Uterus (tissue), 4 donors: ENCODE data around the gene GMPR2. TPM values are rescaled to one million over a fixed set of nuclear protein-coding genes. Genes with fewer than 3 reads are reported as not detected.

ENCODE experiments used
- DNase-seq, 2 donors: peaks; one replicate each; pipeline ENCODE4 v3.0.0-alpha.2; 2019 to 2020
- H3K27ac ChIP-seq, 2 donors: fragments of 200-600 bp; sonication (generic); 1 replicate in 1 of 2; 2 replicates in 1 of 2; pipeline ENCODE4 v1.5.1; 2016 to 2018
- H3K27me3 ChIP-seq, 2 donors: fragments of 200-600 bp; sonication (generic); one replicate each; pipeline ENCODE4 v1.5.1; 2018 to 2019; ENCODE audit warnings: control low read depth in 1 of 2
- H3K36me3 ChIP-seq, 2 donors: fragments of 200-600 bp; sonication (generic); one replicate each; pipeline ENCODE4 v1.5.1; 2019; ENCODE audit warnings: control low read depth in 1 of 2
- H3K4me1 ChIP-seq, 2 donors: fragments of 200-600 bp; sonication (generic); one replicate each; pipeline ENCODE4 v1.5.1; 2018 to 2019; ENCODE audit warnings: control low read depth in 1 of 2
- H3K4me3 ChIP-seq, 2 donors: fragments of 200-600 bp; sonication (generic); 1 replicate in 1 of 2; 2 replicates in 1 of 2; pipeline ENCODE4 v1.5.1; 2018 to 2019; ENCODE audit warnings: mild to moderate bottlenecking in 1 of 2
- H3K9me3 ChIP-seq, 2 donors: fragments of 200-600 bp; sonication (generic); one replicate each; pipeline ENCODE4 v1.5.1; 2019; ENCODE audit warnings: control low read depth in 1 of 2
- POLR2A ChIP-seq, 2 donors: fragments of 450-650 bp; IDR thresholded peaks; one replicate each; pipeline ENCODE4 v1.6.1; 2016; ENCODE audit warnings: antibody characterized with exemption in 2 of 2, mild to moderate bottlenecking in 1 of 2, moderate library complexity in 1 of 2
- intact Hi-C: fragments of 100-400 bp; cut with DNase I; formaldehyde crosslinking; loops from one replicate; pipeline ENCODE4 v1.15.1; 2023; ENCODE audit warnings: low total_unique reads
- total RNA-seq, 4 donors: library from RNA; depleted of rRNA in 3 of 4; stranded (reverse); fragments of >200 nt in 3 of 4; gene quantifications; one replicate each; pipeline versions ENCODE4 v1.1.0 to v1.2.4, GENCODE V29; 2014 to 2023
- TF ChIP-seq, protein P1 (sequence below), 4 experiments: fragments of 200-600 bp in 2 of 4; fragments of 450-650 bp in 2 of 4; sonication (generic) in 2 of 4; IDR thresholded peaks; one replicate each; pipeline ENCODE4 v1.5.1; 2016 to 2019; ENCODE audit warnings: antibody characterized with exemption in 4 of 4, mild to moderate bottlenecking in 2 of 4, moderate library complexity in 1 of 4
- donor health status: DM: yes; HTN: yes; CAD: no.

The GMPR2 gene
- total RNA-seq, 4 donors from 2014 or later, result 38.9 to 60.9 (median 48.8) TPM

GRCh38 chr14:24233538-24233866 lies 773 bp downstream of the GMPR2 start:
- Histone ChIP-seq H3K36me3 (no peaks in the 10 kb centered on the region), H3K27me3 (no peaks in the 10 kb centered on the region), H3K4me3 (peak overlapping the region in 1 of 2 donors; percentile 97), H3K4me1 (peaks cover 0 to 10% of the 10 kb centered on the region in 2 donors), H3K27ac (peak overlapping the region; percentile 83 to 84), H3K9me3 (no peaks in the 10 kb centered on the region)
- no peak for DNase-seq
- TF ChIP-seq POLR2A (IDR thresholded peaks at IDR 0.05), result no peak
- intact Hi-C loops, result loop anchor here (10.0 kb wide), 1 partner anchor 201 kb away; no protein-coding TSS in a partner anchor

GRCh38 chr14:24234095-24235005 lies 1.6 kb downstream of the GMPR2 start:
- intact Hi-C loops, result loop anchor here (10.0 kb wide), 1 partner anchor 200 kb away; no protein-coding TSS in a partner anchor
- Histone ChIP-seq H3K4me1 (peaks cover 0 to 10% of the 10 kb centered on the region in 2 donors), H3K27ac (peak overlapping the region in 1 of 2 donors; percentile 83)

GRCh38 chr14:24235804-24236688 lies 3.3 kb downstream of the GMPR2 start:
- intact Hi-C loops, result loop anchor here (10.0 kb wide), 1 partner anchor 199 kb away; no protein-coding TSS in a partner anchor
- Histone ChIP-seq H3K27me3 (no peaks in the 10 kb centered on the region), H3K36me3 (no peaks in the 10 kb centered on the region), H3K4me1 (peaks cover 0 to 26% of the 10 kb centered on the region in 2 donors), H3K27ac (no peak overlapping the region), H3K9me3 (no peaks in the 10 kb centered on the region), H3K4me3 (no peak overlapping the region)
- DNase-seq, result no peak
- TF ChIP-seq, protein P1, sequence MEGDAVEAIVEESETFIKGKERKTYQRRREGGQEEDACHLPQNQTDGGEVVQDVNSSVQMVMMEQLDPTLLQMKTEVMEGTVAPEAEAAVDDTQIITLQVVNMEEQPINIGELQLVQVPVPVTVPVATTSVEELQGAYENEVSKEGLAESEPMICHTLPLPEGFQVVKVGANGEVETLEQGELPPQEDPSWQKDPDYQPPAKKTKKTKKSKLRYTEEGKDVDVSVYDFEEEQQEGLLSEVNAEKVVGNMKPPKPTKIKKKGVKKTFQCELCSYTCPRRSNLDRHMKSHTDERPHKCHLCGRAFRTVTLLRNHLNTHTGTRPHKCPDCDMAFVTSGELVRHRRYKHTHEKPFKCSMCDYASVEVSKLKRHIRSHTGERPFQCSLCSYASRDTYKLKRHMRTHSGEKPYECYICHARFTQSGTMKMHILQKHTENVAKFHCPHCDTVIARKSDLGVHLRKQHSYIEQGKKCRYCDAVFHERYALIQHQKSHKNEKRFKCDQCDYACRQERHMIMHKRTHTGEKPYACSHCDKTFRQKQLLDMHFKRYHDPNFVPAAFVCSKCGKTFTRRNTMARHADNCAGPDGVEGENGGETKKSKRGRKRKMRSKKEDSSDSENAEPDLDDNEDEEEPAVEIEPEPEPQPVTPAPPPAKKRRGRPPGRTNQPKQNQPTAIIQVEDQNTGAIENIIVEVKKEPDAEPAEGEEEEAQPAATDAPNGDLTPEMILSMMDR (IDR thresholded peaks at IDR 0.05), result no peak
- TF ChIP-seq POLR2A (IDR thresholded peaks at IDR 0.05), result no peak

More at GRCh38 chr14:24234095-24235005, 1.6 kb downstream of the GMPR2 start:
- no peaks in the 10 kb centered on the region for H3K36me3 ChIP-seq
- H3K9me3 ChIP-seq, result no peaks in the 10 kb centered on the region
- H3K4me3 ChIP-seq, result no peak overlapping the region
- TF ChIP-seq POLR2A (IDR thresholded peaks at IDR 0.05), result no peak
- TF ChIP-seq, protein P1 (IDR thresholded peaks at IDR 0.05), result no peak
- no peak for DNase-seq
- no peaks in the 10 kb centered on the region for H3K27me3 ChIP-seq

- H3K27me3 ChIP-seq, result no peaks in the 10 kb centered on the region
- peaks cover 0 to 28% of the 10 kb centered on the region in 2 donors for H3K4me1 ChIP-seq
- H3K9me3 ChIP-seq, result no peaks in the 10 kb centered on the region
- no peak for DNase-seq
- no peak overlapping the region for H3K4me3 ChIP-seq
- H3K27ac ChIP-seq, result no peak overlapping the region
- TF ChIP-seq POLR2A (IDR thresholded peaks at IDR 0.05), result no peak
- H3K36me3 ChIP-seq, result no peaks in the 10 kb centered on the region
- intact Hi-C loops, result loop anchor here (10.0 kb wide), 1 partner anchor 198 kb away; no protein-coding TSS in a partner anchor
Observed at GRCh38 chr14:24236689-24237462, 4.1 kb downstream of the GMPR2 start.

DNA sequence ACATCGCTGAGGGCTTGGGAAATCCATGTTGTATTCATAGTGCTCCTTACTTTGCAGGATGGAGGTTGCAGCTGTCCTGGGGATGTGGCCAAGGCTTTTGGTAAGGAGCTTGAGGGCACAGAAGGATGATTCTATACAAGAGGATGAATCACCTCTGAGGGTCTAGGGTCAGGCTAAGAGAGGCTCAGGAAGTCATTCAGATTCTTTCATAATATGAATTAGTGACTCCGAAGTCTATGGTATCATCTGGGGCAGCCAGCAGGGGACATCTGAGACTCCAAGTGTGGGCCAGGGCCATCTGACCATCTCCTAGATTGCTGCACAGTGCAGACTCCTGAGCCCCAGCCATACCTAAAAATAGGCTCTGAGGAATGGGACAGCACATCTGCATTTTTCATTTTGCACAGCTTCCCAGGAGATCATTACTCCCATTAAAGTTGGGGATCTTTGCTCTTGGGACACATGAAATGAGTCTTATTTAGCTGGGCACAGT lies 4.8 kb downstream of the GMPR2 start:
- Histone ChIP-seq H3K27me3 (no peaks in the 10 kb centered on the region), H3K4me3 (no peak overlapping the region), H3K9me3 (no peaks in the 10 kb centered on the region), H3K36me3 (no peaks in the 10 kb centered on the region), H3K4me1 (peaks cover 0 to 28% of the 10 kb centered on the region in 2 donors), H3K27ac (no peak overlapping the region)
- TF ChIP-seq, protein P1 (IDR thresholded peaks at IDR 0.05), result no peak
- TF ChIP-seq POLR2A (IDR thresholded peaks at IDR 0.05), result no peak
- intact Hi-C loops, result loop anchor here (10.0 kb wide), 1 partner anchor 197 kb away; no protein-coding TSS in a partner anchor
- no peak for DNase-seq
